ENCODE results near the gene NLRP3.
"Not testable (repeated sequence)": the region's sequence is repeated elsewhere in the genome, so short reads cannot be mapped to it uniquely, and the experiment has no call there.

Gene NLRP3

DNA sequence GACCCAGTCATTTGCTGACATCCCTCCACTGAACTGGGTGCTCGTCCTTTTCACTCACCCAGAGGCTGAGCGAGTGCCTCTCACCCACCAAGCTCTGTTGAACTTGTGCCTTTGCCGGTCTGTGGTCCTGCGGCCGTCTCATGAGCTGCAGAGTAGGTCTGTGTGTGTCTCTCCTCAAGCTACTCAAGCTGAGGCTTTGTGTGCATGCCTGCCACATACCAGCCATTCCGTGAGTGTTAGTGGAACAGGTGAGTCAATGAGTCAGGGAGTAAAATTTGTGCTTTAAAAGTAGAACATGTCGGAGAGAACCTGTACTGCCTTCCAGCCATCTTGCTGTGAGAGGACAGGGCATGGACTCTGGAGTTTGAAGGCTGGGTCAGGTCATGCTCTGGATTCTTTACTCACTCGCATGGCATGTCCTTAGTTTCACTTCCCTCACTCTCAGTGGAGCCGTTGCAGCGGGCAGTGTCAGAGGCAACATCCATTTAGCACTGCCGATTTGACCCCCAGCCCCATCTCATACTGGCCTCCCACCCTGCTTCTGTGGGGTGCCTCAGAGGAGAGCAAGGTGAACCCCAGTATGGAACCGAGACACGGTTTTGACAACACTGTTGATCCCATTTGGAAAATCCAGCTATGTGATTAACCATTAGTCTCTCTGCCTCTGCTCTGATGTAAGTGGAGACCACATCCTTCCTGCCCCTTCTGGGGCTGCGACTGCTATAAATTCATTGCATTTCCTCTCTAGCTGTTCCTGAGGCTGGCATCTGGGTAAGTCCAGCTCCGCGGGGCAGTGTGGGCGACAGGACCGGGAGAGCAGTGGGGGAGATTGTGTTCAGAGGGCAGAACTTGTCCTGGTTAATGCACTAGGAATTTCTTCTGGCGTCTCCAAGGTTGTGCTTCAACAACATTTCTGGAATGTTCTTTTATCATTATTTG lies at the start of gene NLRP3:
TSS of gene NLRP3 (plus strand) at position 751 of the 939 bp plus-strand sequence. CDS start 2,628 bp downstream, outside the sequence.
- peak; percentile 28 for DNase-seq (ENCODE audit: low read depth)

DNA sequence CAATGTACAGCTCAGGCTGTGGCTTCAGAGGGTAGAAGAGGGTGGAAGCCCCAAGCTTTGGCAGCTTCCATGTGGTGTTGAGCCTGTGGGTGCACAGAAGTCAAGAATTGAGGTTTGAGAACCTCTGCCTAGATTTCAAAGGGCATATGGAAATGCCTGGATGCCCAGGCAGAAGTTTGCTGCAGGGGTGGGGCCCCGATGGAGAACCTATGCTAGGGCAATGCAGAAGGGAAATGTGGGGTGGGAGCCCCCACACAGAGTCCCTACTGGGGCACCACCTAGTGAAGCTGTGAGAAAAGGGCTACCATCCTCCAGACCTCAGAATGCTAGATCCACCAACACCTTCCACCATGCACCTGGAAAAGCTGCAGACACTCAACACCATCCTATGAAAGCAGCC lies 49.6 kb upstream of the NLRP3 start:
- DNase-seq (ENCODE audit: low read depth), result not testable (repeated sequence)

GRCh38 chr1:247366926-247367645 lies 48.9 kb upstream of the NLRP3 start:
- no peak for DNase-seq (ENCODE audit: low read depth)

DNA sequence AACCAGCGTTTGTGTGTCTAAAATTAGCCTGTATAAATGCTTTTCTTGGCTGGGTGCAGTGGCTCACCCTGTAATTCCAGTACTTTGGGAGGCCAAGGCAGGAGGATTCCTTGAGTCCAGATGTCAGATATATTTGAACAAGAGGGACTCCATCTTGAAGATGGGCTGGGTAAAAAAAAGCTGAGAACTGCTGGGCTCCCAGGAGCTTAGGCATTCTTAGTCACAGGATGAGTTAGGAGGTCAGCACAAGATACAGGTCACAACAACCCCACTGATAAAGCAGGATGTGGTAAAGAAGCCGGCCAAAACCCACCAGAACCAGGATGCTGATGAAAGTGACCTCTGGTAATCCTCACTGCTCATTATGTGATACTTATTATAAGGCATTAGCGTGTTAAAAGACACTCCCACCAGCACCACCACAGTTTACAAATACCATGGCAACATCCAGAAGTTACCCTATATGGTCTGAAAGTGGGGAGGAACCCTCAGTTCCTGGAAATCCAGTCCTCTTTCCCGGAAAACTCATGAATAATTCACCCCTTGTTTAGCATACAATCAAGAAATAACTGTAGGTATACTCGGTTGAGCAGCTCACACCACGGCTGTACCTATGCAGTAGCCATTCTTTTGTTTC lies 48.1 kb upstream of the NLRP3 start:
- no peak for DNase-seq (ENCODE audit: low read depth)

GRCh38 chr1:247368490-247369145 lies 47.4 kb upstream of the NLRP3 start:
- DNase-seq (ENCODE audit: low read depth), result no peak

- DNase-seq (ENCODE audit: low read depth), result no peak
Observed at GRCh38 chr1:247370786-247371732, 44.9 kb upstream of the NLRP3 start.

DNA sequence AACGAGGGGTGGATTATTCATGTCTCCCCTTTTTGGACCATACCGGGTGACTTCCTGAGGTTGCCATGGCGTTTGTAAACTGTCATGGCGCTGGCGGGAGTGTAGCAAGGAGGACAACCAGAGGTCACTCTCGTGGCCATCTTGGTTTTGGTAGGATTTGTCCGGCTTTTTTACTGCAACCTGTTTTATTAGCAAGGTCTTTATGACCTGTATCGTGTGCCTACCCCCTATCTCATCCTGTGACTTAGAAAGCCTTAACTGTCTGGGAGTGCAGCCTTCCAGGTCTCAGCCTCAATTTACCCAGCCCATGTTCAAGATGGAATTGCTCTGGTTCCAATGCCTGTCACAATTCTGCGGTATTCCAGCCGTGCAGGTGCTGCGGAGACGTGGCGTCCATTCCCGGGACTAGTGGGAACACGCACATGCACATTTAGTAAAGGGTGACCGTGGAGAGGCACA lies 44.1 kb upstream of the NLRP3 start:
- no peak for DNase-seq (ENCODE audit: low read depth)

DNA sequence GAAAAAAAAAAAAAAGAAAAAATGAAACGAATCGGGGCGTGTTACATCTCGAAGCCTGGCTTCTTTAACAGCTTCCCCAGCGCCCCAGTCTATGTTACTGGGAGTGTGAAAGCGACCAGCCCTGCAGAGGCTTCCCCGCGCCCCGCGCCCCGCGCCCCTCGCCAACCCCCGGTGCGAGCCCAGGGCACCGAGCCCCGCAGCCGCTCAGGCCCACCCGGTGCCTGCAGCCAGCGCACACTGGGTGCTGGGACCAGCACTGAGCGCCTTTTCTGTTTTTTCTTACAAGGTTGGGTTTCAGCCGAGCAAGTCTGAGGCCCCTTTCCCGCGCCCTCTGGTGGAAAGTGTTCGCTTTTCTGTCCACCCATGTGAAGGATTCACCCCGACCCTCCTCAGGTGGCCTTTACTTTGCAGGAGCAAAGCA lies 42.2 kb upstream of the NLRP3 start:
- peak; percentile 36 for DNase-seq (ENCODE audit: low read depth)

DNA sequence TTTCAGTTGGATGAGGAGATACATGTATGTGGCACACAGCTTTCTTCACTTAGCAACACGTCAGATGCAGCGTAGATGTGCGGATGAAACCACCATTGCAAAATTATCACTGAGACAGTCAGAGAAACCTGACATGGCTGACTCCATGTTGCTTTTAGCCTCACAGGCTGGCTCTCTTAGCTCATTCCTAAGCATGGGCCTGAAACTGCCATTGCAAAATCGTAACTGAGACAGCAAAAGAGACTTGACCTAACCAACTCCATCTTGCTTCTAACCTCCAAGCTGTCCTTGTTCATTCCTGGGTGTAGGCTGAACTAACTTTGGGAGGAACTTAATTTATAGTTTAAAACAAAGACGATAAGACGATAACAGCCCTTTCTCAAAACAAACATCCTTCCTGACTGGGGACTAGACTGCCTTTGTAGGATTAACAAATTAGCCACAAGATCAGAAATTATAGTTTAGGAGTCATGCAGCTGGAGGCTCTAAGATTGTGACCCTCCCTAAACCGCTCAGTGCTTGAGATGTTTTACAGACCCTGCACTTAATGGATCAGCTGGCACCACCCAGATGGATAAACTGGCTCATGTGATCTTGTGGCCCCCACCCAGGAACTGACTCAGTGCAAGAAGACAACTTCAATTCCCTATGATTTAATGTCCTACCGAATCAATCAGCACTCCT lies 41.2 kb upstream of the NLRP3 start:
- DNase-seq (ENCODE audit: low read depth), result not testable (repeated sequence)

- DNase-seq (ENCODE audit: low read depth), result no peak
Observed at GRCh38 chr1:247375747-247376146, 40.2 kb upstream of the NLRP3 start.

DNA sequence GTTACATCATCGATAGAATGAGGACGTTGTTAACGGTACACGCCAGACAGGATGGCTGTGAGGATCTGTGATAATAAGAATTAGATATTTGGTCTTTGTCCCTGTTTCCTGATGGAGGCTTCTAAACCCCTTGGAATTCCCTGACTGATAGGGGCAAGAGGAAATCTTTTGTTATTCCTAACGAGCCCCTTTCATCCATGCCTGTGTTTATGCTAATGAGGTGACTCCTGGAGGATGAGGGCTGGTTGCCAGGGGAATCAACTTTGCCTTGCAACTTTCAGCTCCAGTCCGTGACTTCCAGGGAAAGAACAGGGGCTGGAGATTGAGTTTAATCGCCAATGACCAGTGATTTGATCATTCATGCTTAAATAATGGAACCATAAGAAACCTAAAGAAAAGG lies 39.3 kb upstream of the NLRP3 start:
- no peak for DNase-seq (ENCODE audit: low read depth)

- DNase-seq (ENCODE audit: low read depth), result not testable (repeated sequence)
Observed at GRCh38 chr1:247377656-247378055, 38.3 kb upstream of the NLRP3 start.

- no peak for DNase-seq (ENCODE audit: low read depth)
Observed at GRCh38 chr1:247378334-247379073, 37.5 kb upstream of the NLRP3 start.

- DNase-seq (ENCODE audit: low read depth), result no peak
Observed at GRCh38 chr1:247385283-247385682, 30.7 kb upstream of the NLRP3 start.

- no peak for DNase-seq (ENCODE audit: low read depth)
Observed at GRCh38 chr1:247386217-247386616, 29.8 kb upstream of the NLRP3 start.

GRCh38 chr1:247386687-247387086 lies 29.3 kb upstream of the NLRP3 start:
- DNase-seq (ENCODE audit: low read depth), result no peak

GRCh38 chr1:247387096-247387495 lies 28.9 kb upstream of the NLRP3 start:
- DNase-seq (ENCODE audit: low read depth), result no peak

DNA sequence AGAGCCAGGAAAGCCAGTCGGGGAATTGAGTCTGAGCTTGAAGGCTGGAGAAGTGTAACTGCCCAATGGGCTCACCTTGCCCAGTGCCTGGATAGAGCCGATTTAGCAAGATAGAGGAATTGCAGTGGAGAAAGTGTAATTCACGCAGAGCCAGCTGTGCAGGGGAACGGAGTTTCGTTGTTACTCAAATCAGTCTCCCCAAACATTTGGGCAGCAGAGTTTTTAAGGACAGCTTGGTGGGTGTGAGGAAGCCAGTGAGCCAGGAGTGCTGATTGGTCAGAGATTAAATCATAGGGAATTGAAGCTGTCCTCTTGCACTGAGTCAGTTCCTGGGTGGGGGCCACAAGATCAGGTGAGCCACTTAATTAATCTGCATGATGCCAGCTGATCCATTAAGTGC lies 28.4 kb upstream of the NLRP3 start:
- no peak for DNase-seq (ENCODE audit: low read depth)

GRCh38 chr1:247390116-247390791 lies 25.7 kb upstream of the NLRP3 start:
- DNase-seq (ENCODE audit: low read depth), result peak; percentile 78
